Measurements from ENCODE around the gene CGNL1.

CGNL1 gene

DNA sequence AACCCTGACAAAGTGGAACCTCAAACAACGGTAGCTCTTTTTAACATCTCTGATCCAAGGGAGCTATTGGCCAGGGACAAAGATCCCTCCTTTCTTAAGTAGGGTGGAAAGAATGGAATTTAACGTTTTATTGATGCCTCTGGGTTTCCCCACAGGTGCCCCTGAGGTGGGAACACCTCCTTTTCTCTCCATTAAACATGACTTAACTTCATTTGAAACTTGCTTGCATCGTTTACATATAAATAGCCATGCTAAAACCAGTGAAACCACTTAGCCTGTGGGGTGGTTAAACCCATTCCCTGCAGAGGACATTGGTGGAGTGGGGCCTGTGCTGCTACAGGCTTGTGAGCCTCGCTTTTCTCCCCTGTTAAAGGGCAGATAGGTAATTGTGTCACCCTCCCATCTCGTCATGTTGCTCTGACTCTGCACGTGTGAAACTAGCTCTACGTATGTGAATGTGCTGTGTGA, 9.7 kb downstream of the CGNL1 start:
- DNase-seq (ENCODE audit: low spot score) = no peak

DNA sequence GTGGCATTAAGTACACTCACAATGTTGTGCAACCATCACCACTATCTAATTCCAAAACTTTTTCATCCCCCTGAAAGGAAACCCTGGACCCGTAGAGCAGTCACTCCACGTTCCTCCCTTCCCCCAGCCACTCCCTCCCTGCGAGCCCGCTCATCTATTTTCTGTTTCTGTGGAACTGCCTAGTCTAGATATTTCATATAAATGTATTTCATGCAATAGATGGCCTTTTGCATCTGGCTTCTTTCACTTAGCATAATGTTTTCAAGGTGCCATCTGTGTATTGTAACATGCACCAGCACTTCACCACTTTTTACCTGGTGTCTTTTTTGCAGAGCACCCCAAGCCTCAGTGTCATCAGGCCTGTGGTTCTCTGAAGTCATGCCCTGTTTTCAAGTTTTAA, 10.7 kb downstream of the CGNL1 start:
- DNase-seq (ENCODE audit: low spot score) = no peak

DNA sequence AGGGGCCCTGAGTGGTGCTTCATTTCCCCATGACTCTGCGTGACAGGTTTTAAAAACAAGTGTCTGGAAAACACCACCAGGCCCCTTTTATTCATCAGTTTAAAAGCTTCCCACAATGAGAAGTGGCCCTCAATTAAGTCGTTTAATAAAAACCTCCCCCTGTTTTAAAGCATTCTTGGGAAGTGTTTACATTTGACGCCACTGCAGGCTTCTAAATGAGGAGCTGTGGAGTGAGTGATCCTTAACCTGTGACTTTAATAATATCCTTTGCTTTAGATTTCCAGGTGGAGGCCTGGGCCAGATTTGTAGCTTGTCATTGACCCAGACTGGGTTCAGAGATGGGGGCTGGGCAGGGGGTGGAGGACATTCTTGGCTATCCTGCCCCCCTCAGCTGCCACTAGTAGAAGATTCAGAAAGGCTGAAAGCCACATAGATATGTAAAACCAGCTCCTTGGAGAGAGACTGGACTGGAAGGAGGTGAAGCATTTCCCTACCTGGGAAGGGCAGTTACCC, 11.3 kb downstream of the CGNL1 start:
- DNase-seq (ENCODE audit: low spot score) = no peak

DNA sequence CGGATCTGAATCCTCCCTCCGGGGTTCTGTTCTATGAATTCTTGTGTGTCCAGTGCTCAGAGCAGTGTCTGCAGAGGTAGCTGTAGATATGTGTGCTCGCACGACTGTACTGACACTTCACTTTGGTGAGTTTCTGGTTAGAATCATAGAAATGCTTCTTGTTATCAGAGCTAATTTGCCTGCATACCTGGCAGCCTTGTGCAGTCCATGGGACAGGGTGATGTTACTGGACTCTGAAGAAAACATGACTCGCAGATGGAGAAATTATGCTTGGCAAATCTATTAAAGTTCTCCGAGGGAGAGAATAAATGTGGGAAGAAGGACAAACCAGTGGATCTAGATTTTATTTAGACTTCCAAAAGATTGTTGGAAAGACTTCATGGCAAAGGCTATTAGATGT, 12.2 kb downstream of the CGNL1 start:
- no peak for DNase-seq (ENCODE audit: low spot score)

DNA sequence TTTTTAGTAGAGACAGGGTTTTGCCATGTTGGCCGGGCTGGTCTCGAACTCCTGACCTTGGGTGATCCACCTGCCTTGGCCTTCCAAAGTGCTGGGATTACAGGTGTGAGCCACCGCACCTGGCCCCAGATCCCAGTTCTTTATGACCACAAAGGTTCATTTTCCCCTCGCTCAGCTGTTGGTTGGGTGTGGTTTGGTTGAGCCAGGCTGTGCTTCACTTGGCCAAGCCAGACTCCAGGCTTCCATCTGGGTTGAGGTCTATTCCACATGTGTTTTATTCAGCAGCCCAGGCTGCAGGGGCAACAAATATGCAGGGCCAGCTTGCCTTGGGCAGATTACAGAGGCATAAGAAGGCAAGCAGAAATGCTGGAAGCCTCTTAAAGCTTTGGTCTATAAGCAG, 13.7 kb downstream of the CGNL1 start:
- no peak for DNase-seq (ENCODE audit: low spot score)

DNA sequence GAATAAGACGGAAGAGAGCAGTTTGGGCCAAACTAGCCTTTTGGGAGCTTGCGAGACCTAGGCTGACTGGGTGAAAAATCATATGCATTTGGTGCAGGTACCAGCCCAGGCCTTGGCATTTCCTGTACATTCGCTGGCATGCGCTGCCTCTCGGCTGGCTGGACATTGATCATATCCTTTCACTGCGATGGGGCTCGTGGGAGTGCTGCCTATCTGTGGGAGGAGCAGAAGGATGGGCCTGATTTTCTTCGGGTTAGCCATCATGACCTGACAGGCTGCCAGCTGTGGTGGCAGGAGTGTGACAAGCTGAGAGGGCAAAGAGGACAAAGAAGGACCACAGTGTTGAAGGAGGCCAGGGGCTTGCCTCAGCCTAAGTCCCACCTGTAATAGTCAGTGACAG, 14.3 kb downstream of the CGNL1 start:
- DNase-seq (ENCODE audit: low spot score) = no peak

DNA sequence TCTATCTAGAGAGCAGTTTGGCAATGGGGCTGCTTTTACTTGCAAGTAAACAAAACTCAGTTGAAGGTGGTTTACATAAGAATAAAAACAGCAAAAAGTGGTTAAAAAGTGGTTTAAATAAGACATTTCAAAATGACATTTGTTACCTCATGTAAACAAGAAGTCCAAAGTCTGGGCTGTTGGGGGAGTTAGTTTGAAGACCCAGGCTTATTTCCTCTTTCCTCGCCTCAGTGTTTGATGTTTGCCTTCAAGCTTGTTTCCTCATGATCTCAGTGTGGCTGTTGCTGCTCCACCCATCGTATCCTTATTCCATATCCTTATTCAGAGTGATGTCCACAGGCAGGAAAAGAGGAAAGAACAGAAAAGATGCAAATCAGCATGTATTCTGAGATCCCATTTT, 15.2 kb downstream of the CGNL1 start:
- DNase-seq (ENCODE audit: low spot score) = no peak

DNA sequence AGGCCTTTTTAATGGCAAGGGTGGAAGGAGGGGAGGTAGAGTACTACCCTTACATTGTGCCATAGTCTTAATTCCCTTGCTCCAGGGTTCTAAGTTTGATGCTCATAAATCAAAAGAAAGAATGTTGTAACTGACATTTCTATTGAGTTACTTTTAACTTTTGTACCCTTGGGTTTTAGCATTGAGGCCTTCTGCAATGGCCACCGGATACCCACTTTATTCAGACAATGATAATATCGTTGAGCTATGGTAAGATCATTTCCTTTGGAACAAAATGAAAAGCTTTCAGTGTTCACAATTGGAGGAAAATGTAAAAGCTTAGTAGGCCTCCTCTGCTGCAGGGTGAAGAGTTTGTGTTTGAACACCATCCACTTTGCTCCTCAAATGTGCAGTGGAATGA, 16.8 kb downstream of the CGNL1 start:
- DNase-seq (ENCODE audit: low spot score) = no peak

DNA sequence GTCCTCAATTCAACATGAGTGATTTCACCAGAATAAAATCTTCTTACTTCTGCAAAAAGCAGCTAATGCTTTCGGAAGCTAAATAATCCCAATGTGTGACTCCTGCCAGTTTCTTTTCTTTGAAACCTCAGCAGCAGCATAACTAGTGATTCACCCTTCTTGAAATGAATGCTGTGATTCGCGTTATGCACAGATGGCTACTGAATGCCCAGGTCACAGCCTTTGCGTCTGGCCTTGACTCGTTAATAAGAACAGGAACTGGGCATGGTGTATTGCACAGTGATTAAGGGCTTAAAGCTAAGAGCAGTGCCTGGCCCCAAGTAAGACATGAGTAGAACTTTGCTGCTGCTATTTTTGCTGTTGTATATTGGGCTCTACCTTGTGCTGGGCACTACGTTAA, 19.0 kb downstream of the CGNL1 start:
- no peak for DNase-seq (ENCODE audit: low spot score)

DNA sequence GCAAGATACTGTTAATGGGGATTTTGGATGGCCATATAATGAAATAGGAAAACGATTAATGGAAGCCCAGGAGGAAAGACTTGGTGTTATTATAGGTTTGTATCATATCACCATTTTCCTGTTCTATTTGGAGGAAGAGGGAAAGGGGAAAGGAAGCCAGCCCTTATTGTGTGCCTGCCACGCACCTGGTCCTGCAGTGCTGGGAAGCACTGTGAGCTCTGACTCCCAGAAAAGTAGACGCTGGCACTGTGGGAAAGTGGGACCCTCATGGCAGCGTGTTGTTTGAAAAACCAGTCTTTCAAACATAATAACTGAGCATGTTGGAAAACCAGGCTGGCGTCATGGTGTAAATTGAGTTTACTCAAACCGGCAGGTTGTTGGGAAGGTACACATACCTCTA, 22.0 kb downstream of the CGNL1 start:
- DNase-seq (ENCODE audit: low spot score) = no peak

DNA sequence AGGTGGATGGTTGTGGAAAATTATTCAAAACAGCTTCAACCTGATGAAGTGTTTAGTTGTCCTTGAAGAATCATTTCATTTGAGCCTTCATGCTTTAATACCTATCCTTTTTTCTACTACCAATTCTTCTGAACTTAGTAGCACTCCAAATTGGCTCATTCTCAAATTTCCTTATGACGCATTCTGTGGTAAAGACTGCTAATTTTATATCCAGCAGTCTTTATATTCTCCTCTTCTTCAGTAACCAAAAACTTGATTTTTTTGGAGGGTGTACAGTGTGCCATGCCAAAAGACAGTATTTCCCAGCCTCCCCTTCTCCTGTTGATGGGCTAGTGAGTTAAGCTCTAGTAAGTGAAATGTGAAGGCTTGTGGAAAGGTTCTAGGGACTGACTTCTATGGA, 25.2 kb downstream of the CGNL1 start:
- DNase-seq (ENCODE audit: low spot score) = no peak

DNA sequence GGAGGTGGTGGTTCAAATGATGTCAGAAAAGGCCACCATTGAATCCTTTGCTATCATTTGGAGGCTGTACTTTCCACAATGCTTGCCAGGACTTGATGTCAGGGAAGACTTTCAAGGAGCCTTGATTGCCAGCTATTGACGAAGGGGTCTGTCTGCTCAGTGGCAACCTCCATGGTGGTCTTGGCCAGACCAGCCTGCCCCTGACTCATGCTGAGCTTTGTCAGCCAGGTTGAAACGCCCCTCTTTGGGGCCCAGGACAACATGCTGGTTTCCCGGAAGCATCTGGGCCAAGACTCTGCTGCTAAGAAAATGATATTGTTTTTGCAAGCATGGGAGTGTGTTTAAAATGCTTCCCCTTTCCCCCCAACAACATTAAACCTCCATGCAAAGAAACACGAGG, 26.7 kb downstream of the CGNL1 start:
- no peak for DNase-seq (ENCODE audit: low spot score)

DNA sequence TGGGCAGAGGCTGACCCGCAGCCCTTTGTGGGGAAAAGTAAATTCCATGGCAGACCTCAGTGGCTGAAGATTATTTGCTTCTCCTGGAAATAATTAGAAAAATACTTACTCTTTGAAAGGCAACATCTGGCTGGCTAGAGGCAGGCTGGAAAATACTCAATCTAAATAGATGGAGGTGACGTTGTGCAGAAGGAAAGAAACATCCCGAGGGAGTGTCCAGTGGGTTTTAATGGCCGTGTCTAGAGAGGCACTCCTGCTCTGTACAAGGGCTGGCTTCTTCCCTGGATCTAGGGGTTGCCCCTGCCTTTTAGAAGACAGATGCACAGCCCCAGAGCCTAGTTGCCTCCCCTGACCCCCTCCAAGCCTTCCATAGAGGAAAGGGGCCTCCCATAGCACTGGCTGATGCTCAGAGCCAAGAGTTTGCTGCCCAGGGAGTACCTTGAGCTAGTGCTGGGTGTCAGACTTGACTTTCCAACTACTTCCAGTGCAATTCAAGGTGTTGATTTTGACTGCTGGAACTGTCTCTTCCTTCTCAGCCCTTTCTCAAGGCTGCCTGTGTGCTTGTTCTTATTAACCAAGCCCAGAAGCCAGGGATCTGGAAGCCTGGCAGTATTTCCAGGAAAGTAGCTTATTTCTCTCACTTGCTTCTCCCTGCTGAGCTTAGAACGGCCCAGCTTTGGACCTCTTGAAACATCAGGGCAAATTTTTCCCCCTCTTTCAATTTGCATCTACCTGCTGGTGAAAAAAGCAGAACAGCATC, 27.4 kb downstream of the CGNL1 start:
- DNase-seq (ENCODE audit: low spot score) = no peak

DNA sequence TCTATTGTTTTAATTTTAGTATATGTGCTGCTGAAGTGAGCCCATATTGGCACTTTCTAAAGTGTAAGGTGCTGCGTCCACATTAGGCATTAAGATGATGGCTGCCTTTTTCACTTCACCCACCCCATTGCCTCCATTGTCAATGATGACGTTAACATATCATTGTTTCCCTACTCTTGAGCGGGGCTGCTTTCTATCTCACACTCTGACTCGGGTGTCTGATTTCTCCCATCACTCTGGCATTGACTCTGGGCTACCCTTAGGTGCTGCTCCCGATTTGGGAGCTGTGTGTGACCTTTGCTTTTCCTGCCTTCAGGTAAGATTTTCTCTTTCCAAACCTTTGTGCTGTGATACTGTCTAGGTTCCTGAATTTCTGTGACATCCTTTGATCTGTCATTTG, 28.8 kb downstream of the CGNL1 start:
- DNase-seq (ENCODE audit: low spot score) = no peak

DNA sequence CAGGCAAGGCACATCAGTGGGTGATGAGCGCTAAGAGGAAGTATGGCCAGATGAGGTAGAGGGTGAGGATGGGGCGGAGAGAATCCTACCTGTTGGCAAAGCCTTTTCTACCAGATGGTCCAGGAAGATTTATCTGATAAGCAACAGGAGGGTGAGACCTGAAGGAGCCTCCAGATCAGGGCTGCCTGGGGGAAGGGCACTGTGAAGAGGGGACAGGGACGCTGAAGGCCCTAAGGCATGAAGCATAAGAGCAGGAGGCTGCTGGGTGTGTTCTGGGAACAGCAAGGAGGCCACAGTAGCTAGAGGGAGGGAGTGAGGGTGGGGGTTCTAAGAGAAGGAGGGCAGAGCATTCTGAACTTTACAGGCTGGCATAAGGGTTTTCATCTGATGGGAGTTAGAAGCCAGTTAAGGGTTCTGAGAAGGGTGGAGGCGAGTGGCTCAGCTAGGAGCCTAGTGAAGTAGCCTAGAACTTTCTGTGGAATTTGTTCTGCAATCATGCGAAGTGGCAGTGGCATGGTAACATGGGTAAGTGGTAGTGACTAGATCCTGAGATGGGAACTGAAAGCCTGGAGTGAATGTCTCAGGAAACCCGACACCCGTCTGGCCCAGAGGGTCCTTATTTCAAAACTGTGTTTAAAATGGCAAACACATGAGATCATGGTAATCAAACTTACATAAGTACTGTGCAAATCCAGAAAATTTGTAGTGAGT, 29.9 kb downstream of the CGNL1 start:
- no peak for DNase-seq (ENCODE audit: low spot score)

DNA sequence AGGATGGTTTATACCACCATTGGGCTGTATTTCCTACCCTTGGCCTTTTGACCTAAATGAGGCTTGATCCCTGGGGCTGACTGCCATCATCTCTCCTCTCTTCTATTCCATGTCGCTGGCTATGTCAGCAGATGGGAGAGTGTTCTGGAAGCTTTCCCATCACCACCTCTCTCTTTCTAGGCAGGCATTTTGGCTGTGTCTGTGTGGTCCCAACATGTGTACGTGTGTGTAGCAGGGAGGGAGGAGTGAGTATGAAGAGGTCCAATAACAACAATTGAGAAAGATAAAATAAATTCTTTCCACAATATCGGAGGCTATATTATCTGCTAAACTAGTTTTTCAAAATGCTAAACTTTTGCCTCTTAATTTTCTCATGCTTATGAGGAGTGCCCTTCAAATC, 34.1 kb downstream of the CGNL1 start:
- DNase-seq (ENCODE audit: low spot score) = no peak

DNA sequence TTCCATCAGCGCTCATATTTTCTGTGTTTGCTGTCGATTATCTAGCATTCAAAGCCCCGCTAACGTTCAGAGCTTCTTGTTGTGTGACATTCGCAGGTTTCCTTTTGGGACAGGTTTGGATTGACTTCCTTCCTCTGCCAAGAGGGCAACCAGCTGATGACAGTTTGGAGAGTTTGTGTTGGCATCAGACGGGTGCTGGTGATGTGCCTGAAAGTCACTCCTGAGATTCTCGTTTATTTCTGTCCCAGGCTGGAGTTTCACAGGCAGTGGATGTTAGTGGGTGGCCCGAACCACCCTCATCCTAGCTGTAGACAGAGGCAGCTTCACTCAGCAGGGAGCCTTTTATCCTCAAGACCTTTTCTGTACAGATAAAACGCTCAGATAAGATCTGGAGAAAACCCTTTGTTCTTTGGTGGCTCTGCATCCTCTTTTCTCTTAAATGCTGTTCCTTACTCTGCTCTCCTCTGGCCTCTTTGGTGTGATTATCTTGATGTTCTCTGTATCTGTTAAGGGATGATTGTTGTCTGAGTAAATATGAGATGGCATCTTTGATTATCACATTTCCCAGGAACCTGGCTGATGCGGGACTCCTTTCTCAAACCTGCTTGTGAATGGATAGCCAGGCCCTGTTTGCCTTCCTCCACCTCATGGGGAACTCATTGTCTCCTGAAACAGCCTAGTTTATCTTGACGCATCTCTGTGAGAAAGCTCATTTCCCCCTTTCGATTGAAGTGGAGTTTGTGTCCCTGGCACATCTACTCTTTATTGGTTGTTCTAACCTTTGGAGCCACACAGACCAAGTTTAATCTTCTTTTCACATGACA, 35.9 kb downstream of the CGNL1 start:
- DNase-seq (ENCODE audit: low spot score) = no peak

DNA sequence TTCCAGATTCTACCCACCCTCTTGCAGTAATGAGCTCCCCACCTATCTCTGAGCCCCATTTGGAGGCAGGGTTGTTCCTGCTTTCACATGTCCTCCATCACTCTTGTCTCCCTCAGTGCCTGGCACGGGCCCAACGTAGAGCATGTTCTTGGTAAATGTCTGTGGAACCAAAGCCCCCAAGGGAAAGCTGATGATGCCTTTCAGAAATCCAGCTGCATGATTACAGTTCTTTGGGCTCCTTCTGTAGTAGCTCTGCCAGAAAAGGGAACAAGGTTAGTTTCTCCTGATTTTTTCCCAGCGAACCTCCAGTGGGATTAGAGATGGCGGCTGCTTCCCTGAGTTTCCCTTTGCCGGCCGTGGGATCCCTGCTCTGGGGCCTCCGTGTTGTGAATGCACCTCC, 39.3 kb downstream of the CGNL1 start:
- DNase-seq (ENCODE audit: low spot score) = no peak

DNA sequence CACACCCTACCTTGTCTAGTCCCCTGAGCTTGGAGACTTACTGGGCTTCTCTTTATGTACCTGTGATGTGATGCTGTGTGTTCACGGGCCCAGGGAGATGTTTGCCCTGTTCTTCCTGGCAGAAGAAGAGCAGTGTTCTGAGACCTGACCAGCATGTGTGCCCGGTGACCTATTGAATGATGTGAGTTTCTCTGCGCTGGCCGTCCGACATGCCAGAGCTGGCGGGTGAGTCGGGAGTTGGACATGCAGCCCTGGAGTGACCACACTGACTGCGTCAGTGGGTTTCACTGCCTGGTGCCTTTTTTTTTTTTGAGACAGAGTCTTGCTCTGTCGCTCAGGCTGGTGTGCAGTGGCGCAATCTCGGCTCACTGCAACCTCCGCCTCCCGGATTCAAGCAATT, 42.3 kb downstream of the CGNL1 start:
- DNase-seq (ENCODE audit: low spot score) = no peak

DNA sequence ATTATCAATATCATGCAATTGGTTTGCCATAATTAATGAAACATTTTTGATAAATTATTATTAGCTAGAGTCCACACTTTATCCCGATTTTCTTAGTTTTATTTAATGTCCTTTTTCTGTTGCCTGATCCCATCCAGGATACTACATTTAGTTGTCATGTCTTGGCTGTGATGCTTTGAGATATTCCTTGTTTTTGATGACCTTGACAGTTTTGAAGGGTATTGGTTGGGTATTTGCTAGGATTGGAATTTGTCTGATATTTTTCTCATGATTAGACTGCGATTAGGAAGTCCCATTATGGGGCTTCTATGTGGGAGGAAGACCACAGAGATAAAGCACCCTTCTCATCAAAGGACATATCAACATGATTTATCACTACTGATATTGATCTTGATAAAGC, 43.0 kb downstream of the CGNL1 start:
- no peak for DNase-seq (ENCODE audit: low spot score)

DNA sequence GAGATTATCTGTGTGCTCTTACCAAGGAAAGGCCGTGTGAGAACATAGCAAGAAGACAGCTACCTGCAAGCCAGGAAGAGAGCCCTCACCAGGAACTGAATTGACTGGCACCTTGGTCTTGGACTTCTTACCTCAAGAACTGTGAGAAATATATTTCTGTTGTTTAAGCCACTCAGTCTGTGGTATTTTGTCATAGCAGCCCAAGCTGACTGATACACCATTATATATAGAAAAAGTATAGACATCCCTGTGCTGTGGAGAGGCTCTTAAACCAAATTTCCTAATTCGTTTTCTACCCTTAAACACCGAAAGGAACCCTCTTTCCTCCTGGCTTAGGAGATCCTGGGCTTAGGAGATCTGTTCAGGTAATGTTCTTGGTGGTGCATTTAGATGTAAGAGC, 44.8 kb downstream of the CGNL1 start:
- DNase-seq (ENCODE audit: low spot score) = no peak

DNA sequence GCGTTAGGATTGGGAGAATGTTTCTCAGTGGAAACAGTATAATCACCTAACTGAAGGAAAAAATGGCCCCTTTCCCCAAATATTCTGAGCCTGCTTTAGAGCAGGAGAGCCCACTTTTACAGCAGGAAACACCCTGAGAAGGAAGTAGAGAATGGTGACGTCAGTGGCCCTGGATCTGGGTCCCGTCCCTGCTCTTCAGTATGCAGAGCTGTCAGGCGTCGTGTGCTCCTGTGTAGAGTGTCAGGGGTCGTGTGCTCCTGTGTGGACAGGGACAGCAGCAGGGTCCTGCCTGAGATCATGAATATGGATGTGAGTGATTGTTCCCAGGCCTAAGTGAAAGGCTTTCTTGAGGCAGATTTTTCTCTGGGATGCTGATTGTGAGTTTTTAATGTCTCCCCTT, 45.2 kb downstream of the CGNL1 start:
- no peak for DNase-seq (ENCODE audit: low spot score)

Measured in NAMALWA (cell line).